ENCODE results near the gene ARL13B. TPM values are rescaled to one million over a fixed set of nuclear protein-coding genes. Genes with fewer than 3 reads are reported as not detected.
"Not testable (repeated sequence)": the region's sequence is repeated elsewhere in the genome, so short reads cannot be mapped to it uniquely, and the experiment has no call there.

The ARL13B gene
- total RNA-seq, result 4.5 TPM

DNA sequence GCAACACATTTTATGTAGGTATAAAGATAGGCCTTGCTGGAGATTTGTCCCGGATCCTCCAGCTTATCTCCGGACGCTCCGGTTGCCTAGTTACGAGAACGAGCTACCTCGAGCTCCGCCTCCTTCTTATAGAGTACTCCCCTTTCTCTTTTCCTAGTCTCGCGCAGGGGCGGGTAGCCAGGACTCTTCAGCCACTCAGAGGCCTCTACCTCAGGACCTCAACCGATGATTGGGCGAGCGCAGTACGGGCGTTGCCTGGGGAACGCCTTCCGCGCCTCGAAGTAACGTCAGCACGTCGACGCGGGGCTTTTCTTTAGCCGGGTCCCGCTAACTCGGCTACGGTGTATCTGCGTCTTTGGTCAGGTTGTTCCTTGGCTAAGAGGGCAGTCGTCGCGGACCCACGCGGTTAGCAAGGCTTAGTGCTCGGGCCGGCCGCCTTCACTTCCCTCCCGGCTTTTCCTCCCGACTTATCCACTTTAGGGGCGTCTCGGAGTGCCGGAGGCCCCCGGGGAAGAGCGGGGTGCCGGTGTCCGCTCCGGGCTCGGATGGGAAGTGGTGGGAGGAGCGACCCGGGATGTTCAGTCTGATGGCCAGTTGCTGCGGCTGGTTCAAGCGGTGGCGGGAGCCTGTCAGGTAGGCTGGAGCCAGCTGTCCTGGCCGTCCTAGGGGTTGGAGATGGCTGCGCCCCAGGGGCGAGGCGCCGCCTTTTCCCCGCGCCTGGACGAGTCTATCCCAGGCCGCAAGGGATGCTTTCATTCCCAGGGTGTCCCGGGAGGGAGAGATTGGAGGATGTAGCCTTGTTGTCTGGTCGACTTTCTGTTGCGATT, at the start of gene ARL13B:
ARL13B (plus strand) TSS at position 306 of the 827 bp plus-strand sequence; CDS start at position 575, 269 bp downstream.
- H3K4me1 ChIP-seq, result peaks cover 0 to 9% of the 10 kb centered on the region in 2 donors
- H3K4me3 ChIP-seq, result peak within 1 kb of the TSS; percentile 65 to 92
- DNase-seq (ENCODE audit: low spot score in 2 of 2), result peak; percentile 96 to 99
- TF ChIP-seq, protein P1, sequence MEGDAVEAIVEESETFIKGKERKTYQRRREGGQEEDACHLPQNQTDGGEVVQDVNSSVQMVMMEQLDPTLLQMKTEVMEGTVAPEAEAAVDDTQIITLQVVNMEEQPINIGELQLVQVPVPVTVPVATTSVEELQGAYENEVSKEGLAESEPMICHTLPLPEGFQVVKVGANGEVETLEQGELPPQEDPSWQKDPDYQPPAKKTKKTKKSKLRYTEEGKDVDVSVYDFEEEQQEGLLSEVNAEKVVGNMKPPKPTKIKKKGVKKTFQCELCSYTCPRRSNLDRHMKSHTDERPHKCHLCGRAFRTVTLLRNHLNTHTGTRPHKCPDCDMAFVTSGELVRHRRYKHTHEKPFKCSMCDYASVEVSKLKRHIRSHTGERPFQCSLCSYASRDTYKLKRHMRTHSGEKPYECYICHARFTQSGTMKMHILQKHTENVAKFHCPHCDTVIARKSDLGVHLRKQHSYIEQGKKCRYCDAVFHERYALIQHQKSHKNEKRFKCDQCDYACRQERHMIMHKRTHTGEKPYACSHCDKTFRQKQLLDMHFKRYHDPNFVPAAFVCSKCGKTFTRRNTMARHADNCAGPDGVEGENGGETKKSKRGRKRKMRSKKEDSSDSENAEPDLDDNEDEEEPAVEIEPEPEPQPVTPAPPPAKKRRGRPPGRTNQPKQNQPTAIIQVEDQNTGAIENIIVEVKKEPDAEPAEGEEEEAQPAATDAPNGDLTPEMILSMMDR (IDR thresholded peaks at IDR 0.05), result no peak
- intact Hi-C loops (cut with DNase I), result loop anchor here (1.0 kb wide), 1 partner anchor 82 kb away; the partner anchor contains the start of gene DHFR2
- no peaks in the 10 kb centered on the region for H3K27me3 ChIP-seq
- peak within 1 kb of the TSS; percentile 91 to 93 for H3K27ac ChIP-seq
- H3K36me3 ChIP-seq, result no peaks in the 10 kb centered on the region
- no peaks in the 10 kb centered on the region for H3K9me3 ChIP-seq

DNA sequence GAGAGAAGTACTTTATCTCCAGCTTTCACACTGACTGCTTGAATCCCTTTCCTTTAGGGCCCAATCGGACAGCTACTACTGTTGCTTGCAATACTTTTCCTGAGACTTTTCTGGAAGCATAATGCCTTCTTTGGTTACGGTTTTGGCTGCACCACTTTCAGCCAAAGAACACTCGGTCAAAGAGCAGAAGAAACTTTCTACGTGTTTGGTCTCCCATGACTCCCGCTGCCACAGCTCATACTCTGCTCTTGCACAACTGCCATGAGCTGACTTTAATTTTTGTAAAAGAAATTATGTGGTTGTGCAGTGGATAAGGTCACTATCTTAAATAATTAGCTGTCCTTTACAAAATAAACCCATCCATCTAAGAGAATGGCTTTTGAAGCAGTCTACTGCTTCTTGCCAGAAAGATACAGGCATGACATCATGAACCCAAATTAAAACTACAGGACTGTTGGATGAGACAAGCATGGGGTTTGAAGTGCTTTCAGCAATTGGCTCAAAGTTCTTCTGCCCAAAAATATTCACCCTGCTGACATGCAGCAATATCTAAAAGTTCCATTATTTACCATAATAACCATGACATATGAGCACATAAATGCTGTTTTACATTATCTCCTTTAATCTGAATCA, 48.2 kb upstream of the ARL13B start:
- Histone ChIP-seq H3K4me3 (no peak overlapping the region), H3K27me3 (no peaks in the 10 kb centered on the region), H3K36me3 (peaks cover 0 to 3% of the 10 kb centered on the region in 2 donors), H3K9me3 (no peaks in the 10 kb centered on the region), H3K4me1 (no peaks in the 10 kb centered on the region), H3K27ac (no peak overlapping the region)
- intact Hi-C loops (cut with DNase I), result no loop called here
- no peak for DNase-seq (ENCODE audit: low spot score in 2 of 2)
- TF ChIP-seq, protein P1 (IDR thresholded peaks at IDR 0.05), result no peak

DNA sequence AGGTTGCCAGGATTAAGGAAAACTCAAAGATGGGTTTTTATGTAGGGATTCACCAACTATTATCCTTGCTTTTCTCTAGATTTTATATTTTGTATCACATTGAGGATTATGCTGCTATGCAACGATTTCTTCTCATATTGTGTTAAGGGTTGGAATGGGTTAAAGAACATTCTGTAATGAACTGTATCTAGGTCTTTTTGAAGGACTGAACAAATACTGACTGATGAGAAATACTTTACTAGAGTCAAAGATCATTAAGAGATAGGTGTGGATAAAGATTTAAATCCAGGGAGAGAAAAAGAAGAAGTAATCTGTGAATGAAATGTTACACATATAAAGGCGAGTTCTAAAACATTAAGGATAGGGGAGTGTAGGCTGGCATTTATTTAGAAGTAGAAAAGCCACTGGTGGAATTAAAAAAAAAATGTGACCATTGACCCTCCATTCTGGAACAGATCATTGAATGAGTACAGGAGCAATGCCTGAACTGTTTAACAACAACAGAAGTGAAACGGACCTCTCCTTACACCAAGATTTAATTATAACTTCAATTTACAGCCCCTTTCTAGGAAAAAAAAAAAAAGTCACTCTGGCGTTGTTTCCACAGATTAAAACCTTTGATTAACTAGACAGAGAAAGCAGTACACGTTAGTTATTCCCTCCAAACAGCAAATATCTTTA, 45.4 kb upstream of the ARL13B start:
- no peak for DNase-seq (ENCODE audit: low spot score in 2 of 2)
- TF ChIP-seq, protein P1 (IDR thresholded peaks at IDR 0.05), result no peak
- Histone ChIP-seq H3K27ac (no peak overlapping the region), H3K9me3 (no peaks in the 10 kb centered on the region), H3K4me3 (no peak overlapping the region), H3K4me1 (no peaks in the 10 kb centered on the region), H3K27me3 (no peaks in the 10 kb centered on the region), H3K36me3 (no peaks in the 10 kb centered on the region)
- intact Hi-C loops (cut with DNase I), result no loop called here

DNA sequence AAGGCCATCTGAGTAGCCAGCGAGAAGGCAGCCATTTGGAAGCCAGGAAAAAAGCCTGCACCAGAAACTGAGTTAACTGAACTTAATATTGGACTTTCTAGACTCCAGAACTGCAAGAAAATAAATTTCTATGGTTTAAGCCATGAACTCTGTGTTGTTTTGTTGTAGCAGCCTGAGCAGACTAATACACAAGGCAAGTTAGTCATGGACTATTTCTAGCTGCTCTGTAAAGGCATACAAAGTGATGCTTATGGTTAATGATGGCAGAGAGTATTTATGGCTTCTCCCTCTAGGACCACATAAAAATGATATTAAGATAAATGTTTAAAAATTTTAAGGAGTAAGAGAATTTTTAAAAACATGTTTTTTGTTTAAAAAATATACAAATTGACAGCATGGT, 43.4 kb upstream of the ARL13B start:
- H3K36me3 ChIP-seq, result no peaks in the 10 kb centered on the region
- no peaks in the 10 kb centered on the region for H3K9me3 ChIP-seq
- no peak overlapping the region for H3K4me3 ChIP-seq
- H3K27ac ChIP-seq, result no peak overlapping the region
- TF ChIP-seq, protein P1 (IDR thresholded peaks at IDR 0.05), result no peak
- no peaks in the 10 kb centered on the region for H3K27me3 ChIP-seq
- DNase-seq (ENCODE audit: low spot score in 2 of 2), result no peak
- no peaks in the 10 kb centered on the region for H3K4me1 ChIP-seq
- intact Hi-C loops (cut with DNase I), result no loop called here

DNA sequence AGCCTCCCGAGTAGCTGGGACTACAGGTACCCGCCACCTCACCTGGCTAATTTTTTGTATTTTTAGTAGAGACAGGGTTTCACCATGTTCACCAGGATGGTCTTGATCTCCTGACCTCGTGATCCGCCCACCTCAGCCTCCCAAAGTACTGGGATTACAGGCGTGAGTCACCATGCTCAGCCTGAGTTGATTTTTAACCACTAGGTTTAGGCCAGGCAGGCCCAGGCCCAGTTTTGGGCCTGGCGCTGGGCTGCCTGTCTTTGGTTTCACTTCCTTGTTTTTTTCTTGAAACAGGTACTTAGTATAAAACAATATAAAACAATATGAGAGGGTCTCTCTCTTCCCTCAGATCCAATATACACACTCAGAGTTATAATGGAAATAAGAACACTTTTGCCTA, 42.5 kb upstream of the ARL13B start:
- intact Hi-C loops (cut with DNase I), result not testable (repeated sequence)

DNA sequence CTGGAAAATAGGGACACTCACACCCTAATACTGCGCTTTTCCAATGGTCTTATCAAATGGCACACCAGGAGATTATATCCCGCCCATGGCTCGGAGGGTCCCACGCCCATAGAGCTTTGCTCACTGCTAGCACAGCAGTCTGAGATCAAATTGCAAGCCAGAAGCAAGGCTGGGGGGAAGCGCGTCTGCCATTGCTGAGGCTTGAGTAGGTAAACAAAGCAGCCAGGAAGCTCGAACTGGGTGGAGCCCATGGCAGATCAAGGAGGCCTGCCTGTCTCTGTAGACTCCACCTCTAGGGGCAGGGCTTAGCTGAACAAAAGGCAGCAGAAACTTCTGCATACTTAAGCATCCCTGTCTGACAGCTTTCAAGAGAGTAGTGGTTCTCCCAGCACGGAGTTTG, 30.0 kb upstream of the ARL13B start:
- peaks cover 0 to 13% of the 10 kb centered on the region in 2 donors for H3K9me3 ChIP-seq
- H3K4me3 ChIP-seq; H3K4me1 ChIP-seq; H3K27ac ChIP-seq; H3K27me3 ChIP-seq; intact Hi-C loops (cut with DNase I); DNase-seq (ENCODE audit: low spot score in 2 of 2); H3K36me3 ChIP-seq: not testable (repeated sequence)

More for the DNA sequence above, 42.5 kb upstream of the ARL13B start:
- not testable (repeated sequence) for H3K36me3 ChIP-seq; H3K4me3 ChIP-seq; H3K27ac ChIP-seq; H3K27me3 ChIP-seq; H3K4me1 ChIP-seq; H3K9me3 ChIP-seq; DNase-seq (ENCODE audit: low spot score in 2 of 2)

Measured in ascending aorta (tissue), 2 donors.